Nephron (organoid): ENCODE data around the gene DRD4.

Source experiments
- H3K27ac Mint-ChIP-seq, 3 experiments: 2 replicates each; pipeline ENCODE4 v1.8.0; 2020; ENCODE audit warnings: mixed read lengths in 3 of 3, mild to moderate bottlenecking in 2 of 3, moderate library complexity in 1 of 3
- H3K27me3 Mint-ChIP-seq: 2 replicates; pipeline ENCODE4 v1.8.0; 2021; ENCODE audit warnings: low read depth, mild to moderate bottlenecking, moderate library complexity, mixed read lengths
- H3K36me3 Mint-ChIP-seq: 2 replicates; pipeline ENCODE4 v1.8.0; 2020; ENCODE audit warnings: low read depth, mixed read lengths
- H3K4me1 Mint-ChIP-seq: 2 replicates; pipeline ENCODE4 v1.8.0; 2020; ENCODE audit warnings: mixed read lengths
- H3K4me3 Mint-ChIP-seq, 3 experiments: 2 replicates each; pipeline ENCODE4 v1.8.0; 2020; ENCODE audit warnings: mild to moderate bottlenecking in 3 of 3, mixed read lengths in 3 of 3, moderate library complexity in 2 of 3
- H3K9me3 Mint-ChIP-seq: 2 replicates; pipeline ENCODE4 v1.8.0; 2020; ENCODE audit warnings: mixed read lengths
- CTCF ChIP-seq, 3 experiments: fragments of 200-600 bp; sonication (generic); IDR thresholded peaks; one replicate each; pipeline ENCODE4 v1.5.0; 2021; ENCODE audit warnings: antibody characterized with exemption in 3 of 3; ENCODE audit not compliant: unreplicated experiment in 3 of 3

DRD4 gene

GRCh38 chr11:601573-602245, 35.4 kb upstream of the DRD4 start:
- Mint-ChIP-seq H3K27ac (no peak overlapping the region), H3K9me3 (no peaks in the 10 kb centered on the region), H3K4me1 (no peaks in the 10 kb centered on the region), H3K4me3 (no peak overlapping the region), H3K27me3 (no peaks in the 10 kb centered on the region), H3K36me3 (peaks cover 48% of the 10 kb centered on the region)
- TF ChIP-seq CTCF (IDR thresholded peaks at IDR 0.05; ENCODE audit: unreplicated experiment in 3 of 3) = no peak

GRCh38 chr11:603154-603553, 33.9 kb upstream of the DRD4 start:
- H3K4me1 Mint-ChIP-seq = no peaks in the 10 kb centered on the region
- peaks cover 48% of the 10 kb centered on the region for H3K36me3 Mint-ChIP-seq
- H3K4me3 Mint-ChIP-seq = no peak overlapping the region
- H3K9me3 Mint-ChIP-seq = no peaks in the 10 kb centered on the region
- no peak for TF ChIP-seq CTCF (IDR thresholded peaks at IDR 0.05; ENCODE audit: unreplicated experiment in 3 of 3)
- H3K27ac Mint-ChIP-seq = no peak overlapping the region
- H3K27me3 Mint-ChIP-seq = no peaks in the 10 kb centered on the region

GRCh38 chr11:605286-606129, 31.6 kb upstream of the DRD4 start:
- TF ChIP-seq CTCF (IDR thresholded peaks at IDR 0.05; ENCODE audit: unreplicated experiment in 3 of 3) = no peak
- H3K27ac Mint-ChIP-seq = no peak overlapping the region
- H3K4me3 Mint-ChIP-seq = no peak overlapping the region
- H3K4me1 Mint-ChIP-seq = no peaks in the 10 kb centered on the region
- no peaks in the 10 kb centered on the region for H3K27me3 Mint-ChIP-seq
- H3K9me3 Mint-ChIP-seq = no peaks in the 10 kb centered on the region
- H3K36me3 Mint-ChIP-seq = peaks cover 45% of the 10 kb centered on the region

- Mint-ChIP-seq H3K27ac (no peak overlapping the region), H3K36me3 (peaks cover 49% of the 10 kb centered on the region), H3K4me3 (no peak overlapping the region), H3K4me1 (no peaks in the 10 kb centered on the region), H3K9me3 (no peaks in the 10 kb centered on the region), H3K27me3 (no peaks in the 10 kb centered on the region)
- no peak for TF ChIP-seq CTCF (IDR thresholded peaks at IDR 0.05; ENCODE audit: unreplicated experiment in 3 of 3)
Measured at GRCh38 chr11:606245-606644, 30.8 kb upstream of the DRD4 start.

GRCh38 chr11:607020-607780, 29.9 kb upstream of the DRD4 start:
- no peaks in the 10 kb centered on the region for H3K27me3 Mint-ChIP-seq
- peaks cover 45% of the 10 kb centered on the region for H3K36me3 Mint-ChIP-seq
- TF ChIP-seq CTCF (IDR thresholded peaks at IDR 0.05; ENCODE audit: unreplicated experiment in 3 of 3) = no peak
- peaks cover 5% of the 10 kb centered on the region for H3K4me1 Mint-ChIP-seq
- no peaks in the 10 kb centered on the region for H3K9me3 Mint-ChIP-seq
- H3K27ac Mint-ChIP-seq = no peak overlapping the region
- H3K4me3 Mint-ChIP-seq = no peak overlapping the region
